HFF-Myc (cell line): ENCODE measurements around the gene PKIB.

Experiments
- DNase-seq: peaks from one replicate; pipeline ENCODE4 v3.0.0-alpha.2; 2011; ENCODE audit warnings: low read depth; ENCODE audit errors: extremely low read depth
- H3K4me3 ChIP-seq: replicated peaks from 2 replicates; pipeline ENCODE4 v1.5.1; 2011; ENCODE audit warnings: low read depth, mild to moderate bottlenecking, control low read depth, low read length
- TF ChIP-seq, protein P1 (sequence below): IDR thresholded peaks from 2 replicates; pipeline ENCODE4 v1.5.1; 2012; ENCODE audit warnings: mild to moderate bottlenecking, low read depth, low read length, control low read depth; ENCODE audit errors: missing control alignments

The PKIB gene

GRCh38 chr6:122697458-122697857 lies 87.3 kb downstream of the PKIB start:
- no peak for DNase-seq
- TF ChIP-seq, protein P1, sequence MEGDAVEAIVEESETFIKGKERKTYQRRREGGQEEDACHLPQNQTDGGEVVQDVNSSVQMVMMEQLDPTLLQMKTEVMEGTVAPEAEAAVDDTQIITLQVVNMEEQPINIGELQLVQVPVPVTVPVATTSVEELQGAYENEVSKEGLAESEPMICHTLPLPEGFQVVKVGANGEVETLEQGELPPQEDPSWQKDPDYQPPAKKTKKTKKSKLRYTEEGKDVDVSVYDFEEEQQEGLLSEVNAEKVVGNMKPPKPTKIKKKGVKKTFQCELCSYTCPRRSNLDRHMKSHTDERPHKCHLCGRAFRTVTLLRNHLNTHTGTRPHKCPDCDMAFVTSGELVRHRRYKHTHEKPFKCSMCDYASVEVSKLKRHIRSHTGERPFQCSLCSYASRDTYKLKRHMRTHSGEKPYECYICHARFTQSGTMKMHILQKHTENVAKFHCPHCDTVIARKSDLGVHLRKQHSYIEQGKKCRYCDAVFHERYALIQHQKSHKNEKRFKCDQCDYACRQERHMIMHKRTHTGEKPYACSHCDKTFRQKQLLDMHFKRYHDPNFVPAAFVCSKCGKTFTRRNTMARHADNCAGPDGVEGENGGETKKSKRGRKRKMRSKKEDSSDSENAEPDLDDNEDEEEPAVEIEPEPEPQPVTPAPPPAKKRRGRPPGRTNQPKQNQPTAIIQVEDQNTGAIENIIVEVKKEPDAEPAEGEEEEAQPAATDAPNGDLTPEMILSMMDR: no peak
- H3K4me3 ChIP-seq: no peak overlapping the region

DNA sequence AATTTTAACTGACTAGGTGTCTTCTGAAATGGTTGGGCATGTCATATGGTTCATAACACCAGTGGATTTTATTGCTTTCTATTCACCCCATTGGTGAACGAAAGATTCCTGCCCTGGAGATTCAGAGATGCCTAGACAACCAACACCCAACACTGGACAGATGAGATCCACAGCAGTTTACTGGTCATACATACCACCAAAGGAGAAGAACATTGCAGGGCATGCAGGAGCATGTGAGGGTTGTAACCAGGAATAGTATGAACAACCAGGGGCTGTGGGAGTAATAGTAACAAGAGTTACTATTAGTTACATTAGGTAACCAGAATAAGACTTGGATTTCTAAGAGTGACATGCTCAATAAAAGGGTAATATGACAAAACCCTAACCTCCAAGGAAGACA lies 91.5 kb downstream of the PKIB start:
- no peak overlapping the region for H3K4me3 ChIP-seq
- DNase-seq: no peak
- TF ChIP-seq, protein P1: no peak

DNA sequence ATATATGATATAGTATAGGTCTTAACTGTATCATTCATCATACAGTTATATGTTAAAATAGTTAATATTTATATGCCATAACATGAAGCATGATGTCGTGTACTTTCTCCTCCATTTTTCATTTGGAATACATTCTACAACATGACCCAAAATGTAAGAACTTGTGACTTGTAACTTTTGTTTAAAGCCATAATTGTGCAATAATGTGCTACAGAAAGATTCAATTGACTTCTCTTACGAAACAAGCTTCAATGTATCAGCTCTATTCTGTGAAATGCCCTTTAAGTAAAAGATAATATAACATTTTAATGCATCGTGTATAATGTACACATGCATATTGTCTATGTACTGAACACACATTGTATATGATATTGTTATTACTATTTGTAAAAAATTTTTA lies 92.6 kb downstream of the PKIB start:
- no peak overlapping the region for H3K4me3 ChIP-seq
- DNase-seq: no peak
- TF ChIP-seq, protein P1: no peak

DNA sequence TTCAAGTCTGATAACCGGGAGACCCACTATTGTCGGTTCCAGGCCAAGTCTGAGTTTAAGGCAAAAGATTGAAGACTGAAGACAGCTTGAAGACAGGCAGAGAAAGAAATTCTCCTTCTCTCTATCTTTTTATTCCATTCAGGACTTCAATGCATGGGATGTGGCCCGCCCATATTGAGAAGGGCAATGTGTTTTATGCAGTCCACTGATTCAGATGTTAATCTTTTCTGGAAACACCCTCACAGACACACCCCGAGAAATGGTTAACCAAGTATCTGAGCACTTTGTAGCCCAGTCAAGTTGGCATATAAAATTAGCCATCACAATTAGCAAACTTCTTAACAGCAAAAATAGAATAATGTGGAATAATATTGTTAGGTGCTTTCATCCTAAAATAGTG lies 93.9 kb downstream of the PKIB start:
- TF ChIP-seq, protein P1: no peak

DNA sequence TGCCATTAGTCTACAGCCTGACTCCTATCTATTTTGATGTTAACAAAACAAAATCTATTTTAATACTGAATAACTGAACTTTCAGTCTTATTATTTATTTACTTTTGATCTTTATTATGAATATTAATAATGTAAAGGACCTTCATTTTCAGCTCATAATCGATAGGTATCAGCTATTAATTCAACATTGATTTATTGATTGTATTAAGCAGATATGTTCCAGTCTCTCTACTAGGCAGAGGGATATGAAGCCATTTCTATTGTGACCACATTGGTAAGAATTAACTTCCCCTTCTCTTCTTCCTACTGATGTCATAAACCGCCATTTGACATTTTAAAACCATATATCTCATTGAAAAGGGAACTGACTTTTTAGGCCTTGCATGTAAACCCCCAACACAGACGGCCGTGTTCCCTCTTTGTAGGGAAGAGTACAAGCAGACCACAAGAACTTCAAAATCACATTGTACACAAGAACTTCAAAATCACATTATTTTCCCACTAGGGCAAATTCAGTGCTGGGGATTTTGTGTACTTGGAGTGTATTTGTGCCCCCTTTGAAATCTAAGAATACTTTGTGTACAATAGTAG lies 99.8 kb downstream of the PKIB start:
- TF ChIP-seq, protein P1: no peak
- no peak for DNase-seq
- no peak overlapping the region for H3K4me3 ChIP-seq

More for the DNA sequence above, 93.9 kb downstream of the PKIB start:
- H3K4me3 ChIP-seq: no peak overlapping the region
- DNase-seq: no peak

DNA sequence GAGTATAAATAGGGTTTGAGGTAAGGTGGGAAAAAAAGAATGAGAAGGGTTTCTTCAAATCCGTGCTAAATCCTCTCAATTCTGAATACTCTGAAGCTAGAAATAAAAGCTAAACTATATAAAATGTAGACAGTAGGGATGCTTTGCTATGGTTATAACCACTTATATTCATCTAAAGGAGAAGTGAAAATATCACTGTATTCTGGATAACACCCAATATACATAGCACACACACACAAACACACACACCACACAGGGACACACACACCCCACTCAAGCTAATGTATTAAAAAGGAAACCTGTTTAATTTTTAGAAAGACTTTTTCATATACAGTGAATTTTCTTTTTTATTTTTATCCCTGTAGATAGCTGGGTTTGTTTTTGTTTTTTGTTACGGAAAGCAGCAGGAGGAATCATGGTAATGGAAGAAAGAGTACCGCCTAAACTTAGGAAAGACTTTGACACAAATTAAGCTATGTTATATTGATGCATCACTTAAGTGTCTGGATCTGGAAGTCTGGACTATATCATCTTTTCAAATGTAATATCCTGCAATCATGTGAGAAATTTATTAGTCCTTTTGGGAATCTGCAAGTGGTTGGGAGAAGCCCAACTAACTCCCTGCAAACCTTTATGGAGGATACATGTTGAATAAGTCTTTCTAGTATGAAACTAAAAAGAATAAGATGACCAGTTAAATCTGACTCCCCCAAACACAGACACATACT lies 100.9 kb downstream of the PKIB start:
- TF ChIP-seq, protein P1: no peak
- no peak overlapping the region for H3K4me3 ChIP-seq
- no peak for DNase-seq
